ENCODE results near the gene ZNF17.
A peak's percentile ranks its signal among the peaks of the same experiment; 100 is the strongest.

The ZNF17 gene

DNA sequence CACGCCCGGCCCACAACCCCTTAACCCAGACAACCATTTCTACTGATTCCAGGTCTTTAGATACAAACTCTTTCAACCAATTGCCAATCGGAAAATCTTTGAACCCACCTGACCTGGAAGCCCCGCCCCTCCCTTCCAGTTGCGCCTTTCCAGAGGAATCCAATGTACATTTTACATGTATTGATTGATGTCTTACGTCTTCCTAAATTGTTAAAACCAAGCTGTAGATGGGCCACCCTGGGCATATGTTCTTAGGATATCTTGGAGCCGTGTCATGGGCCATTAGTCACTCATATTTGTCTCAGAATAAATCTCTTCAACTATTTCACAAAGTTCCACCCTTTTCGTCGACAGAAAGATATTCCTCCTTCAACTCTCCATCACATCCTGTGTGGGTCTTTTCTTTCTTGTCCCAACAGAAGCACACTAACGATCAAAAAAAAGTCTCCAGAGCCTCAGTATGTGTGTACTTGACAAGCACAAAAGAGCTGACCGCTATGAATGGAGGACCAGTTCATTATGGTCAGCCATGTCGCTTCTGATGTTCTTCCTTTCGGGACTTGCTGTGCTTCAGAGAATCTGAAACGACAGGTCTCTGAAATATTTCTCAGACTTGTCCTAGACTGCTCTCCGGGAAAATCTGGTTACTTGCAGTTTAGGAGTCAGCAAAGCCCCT, 23.6 kb downstream of the ZNF17 start:
- DNase-seq, result no peak

DNA sequence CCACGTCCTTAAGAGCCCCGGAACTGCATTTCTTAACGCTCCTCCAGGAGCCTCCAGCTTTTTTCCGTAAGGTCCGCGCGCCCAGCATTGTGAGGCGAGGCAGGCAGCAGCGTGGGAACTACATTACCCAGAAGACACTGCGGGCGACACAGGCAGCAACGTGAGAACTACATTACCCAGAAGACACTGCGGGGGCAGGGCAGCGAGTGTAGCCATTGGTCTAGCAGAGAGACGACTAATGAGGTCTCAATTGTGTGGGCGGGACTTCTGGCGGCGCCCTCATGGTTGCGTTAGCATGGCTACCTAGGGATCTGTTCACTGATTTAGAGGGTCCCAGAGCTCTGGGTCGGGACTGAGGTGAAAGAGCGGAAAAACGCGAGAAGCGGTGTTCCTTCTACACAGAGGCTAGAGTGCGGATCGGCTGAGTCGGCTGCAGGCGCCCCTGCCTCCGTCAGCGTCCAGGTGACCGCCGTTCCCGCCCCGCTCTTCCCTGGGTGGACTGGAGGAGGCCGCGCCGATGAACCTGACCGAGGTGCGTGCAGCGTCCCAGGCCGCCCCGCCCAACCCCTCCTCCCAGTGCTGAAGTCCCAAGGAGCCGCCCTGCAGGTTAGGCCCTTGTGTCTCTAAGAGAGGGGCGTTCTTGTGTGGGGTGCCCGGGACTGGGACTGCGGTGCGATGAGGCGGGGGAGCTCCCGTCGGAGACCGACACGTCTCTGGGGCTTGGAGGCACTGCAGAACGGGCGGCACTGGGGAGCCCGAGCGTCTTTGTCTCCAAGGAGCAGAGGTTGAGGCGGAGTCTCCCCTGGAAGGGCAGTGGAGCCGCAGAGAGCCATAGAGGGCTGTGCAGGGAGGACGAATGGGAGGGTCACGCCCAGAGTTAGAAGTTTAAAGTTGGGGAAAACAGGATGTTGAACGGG, 24.4 kb downstream of the ZNF17 start, which contains the start of gene ZNF749:
ZNF749 (plus strand) TSS at position 264 of the 917 bp plus-strand sequence; CDS start at position 518, 254 bp downstream.
- peak; percentile 99 for DNase-seq

DNA sequence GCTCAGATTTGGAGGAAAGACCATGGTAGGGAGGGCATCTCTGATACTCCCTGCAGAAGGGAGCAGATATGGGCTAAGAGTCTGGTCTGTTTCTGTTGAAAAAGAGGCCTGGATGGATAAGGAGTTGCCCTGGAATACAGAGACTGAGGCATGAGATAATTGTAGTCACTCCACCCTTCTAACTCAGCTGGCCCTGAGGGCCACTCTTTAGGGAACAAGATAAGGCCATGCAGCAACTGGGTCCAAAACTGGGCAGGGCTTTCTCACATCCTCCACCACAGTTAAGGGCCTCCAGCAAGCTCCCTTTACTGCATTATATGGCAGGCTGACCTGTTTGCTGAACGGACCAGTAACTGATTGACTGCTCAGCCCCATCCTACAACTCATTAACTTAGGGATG, 25.5 kb downstream of the ZNF17 start:
- no peak for DNase-seq

DNA sequence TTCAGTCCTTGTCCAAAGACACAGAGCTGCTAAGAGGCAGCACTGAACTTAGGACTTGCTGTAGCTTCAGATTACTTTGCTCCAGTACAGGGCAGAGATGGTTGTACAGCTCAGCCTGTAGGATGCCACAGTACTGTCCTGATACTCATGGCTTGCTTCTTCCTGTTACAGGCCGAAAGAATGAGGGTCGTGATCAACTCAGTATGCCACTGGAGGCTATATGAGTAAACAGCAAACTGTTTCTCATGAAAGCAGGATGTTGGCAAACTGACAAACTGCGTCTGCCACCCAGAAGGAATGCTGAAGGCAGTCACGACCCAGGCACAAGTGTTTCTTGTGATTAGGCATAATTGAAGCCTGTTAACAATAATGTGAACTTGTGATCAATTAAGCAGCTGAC, 27.0 kb downstream of the ZNF17 start:
- no peak for DNase-seq

DNA sequence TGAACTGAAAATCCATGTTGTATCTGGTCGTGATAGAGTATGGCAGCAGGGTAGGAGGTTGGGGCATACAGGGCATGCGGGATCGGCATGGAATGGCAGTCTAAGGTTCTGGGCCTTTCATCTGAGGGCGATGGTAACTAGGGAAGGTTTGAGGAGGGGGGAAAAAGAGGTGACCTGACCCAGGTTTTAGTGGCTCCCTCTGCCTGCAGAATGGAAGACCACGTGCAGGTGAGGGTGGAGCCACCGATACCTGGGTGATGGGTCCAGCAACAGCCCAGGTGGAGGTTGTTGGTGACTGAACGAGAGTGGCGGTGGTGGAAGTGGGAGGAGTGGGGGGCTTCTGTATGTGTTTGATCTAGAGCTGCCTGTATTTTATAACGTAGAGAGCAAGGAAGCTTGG, 28.0 kb downstream of the ZNF17 start:
- DNase-seq, result no peak

DNA sequence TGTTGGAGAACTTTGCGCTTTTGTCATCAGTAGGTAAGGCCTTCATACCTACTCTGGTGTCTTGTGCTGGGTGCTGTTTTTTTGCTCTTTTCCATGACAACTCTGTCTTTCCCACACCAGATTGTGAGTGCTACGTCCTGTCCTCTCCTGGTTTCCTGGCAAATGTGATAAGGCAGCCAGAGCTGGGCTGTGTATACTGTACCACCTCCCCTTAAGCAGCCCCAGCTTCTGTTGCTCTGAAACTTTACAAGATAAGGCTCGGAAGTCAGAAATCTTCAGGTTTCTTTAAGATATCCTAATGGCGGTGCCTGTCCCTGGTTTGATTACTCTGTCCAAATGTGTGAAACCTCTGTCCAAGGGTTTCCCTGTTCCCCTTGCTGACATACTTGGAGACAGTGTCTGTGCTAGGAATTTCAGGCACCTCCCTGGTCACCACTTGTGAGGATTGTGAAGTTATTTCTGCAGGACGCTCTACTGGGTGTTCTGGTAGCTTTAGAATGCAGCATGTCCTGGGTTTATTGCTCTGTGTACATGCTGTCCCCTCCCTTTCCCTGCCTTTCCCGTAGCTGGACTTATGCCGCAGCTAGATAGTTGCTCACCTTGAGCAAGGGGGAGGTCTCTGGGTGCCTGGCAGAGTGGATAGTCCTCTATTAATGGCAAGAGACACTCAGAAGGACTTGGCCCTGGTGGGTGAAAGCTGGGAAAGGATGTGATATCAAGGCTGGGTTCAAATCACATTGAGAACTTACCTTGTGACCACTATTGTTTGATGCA, 31.2 kb downstream of the ZNF17 start:
- DNase-seq, result no peak

DNA sequence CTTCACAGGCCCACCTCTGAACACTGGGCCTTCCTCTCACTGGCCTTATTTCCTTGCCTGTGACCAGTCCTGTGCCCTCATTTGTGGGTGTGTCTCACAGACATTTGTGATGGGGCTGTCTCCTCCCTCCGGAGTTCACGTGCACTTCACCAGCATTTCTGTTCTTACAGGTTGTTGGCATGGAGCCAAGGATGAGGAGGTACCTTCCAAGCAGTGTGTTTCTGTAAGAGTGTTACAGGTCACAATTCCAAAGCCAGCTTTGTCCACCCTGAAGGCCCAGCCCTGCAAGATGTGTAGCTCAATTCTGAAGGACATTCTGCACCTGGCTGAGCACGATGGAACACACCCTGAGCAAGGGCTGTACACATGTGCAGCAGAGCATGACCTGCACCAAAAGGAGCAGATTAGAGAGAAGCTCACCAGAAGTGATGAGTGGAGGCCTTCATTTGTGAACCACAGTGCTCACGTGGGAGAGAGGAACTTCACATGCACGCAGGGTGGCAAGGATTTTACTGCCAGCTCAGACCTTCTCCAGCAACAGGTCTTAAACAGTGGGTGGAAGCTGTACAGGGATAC, 32.2 kb downstream of the ZNF17 start:
- DNase-seq, result no peak

DNA sequence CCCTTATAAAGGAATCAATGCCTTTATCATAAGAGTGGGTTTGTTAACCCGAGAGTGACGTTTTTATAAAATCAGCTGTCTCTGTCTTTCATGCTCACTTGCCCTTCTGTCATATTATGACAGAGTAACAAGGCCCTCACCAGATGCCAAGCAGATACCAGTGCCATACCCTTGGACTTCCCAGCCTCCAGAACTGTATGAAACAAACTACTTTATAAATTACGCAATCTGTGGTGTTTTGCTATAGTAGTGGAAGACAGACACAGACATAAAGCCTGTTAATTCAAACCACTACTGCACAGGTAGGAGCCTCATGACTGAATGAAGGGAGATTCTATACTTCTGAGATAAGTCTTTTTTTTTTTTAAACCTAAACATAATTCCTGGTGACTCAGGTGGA, 41.3 kb downstream of the ZNF17 start:
- no peak for DNase-seq

DNA sequence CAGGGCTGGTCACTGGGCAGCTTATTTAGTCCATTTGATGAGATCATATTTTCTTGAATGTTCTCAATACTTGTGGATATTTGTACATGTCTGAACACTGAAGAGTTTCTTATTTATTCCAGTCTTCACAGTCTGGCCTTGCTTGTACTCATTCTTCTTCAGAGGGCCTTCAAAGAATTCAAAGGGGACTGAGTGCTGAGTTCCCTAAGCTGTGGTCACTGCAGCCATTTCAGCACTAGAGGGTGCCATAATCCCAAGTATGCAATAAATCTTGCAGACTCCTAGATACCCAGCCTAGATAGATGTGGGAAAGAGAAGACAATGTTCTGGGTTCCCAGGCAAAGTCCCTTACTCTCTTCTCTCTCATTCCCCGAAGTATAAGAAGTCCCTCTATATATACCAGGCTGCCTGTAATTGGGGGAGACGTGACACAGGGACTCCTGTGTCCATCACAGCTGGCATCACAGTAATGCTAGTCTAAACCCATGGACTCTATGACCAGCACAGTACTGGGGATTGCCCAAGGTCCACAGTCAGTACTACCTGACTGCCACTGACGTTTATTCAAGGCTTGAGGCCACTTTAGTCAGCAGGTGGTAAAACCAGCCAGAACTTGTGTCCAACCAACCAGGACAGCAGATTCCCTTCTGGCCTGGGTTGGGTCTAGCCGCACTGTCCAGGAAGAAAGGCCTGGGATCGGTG, 54.9 kb downstream of the ZNF17 start:
- peak in 1 of 2 experiments; percentile 54 for DNase-seq

DNA sequence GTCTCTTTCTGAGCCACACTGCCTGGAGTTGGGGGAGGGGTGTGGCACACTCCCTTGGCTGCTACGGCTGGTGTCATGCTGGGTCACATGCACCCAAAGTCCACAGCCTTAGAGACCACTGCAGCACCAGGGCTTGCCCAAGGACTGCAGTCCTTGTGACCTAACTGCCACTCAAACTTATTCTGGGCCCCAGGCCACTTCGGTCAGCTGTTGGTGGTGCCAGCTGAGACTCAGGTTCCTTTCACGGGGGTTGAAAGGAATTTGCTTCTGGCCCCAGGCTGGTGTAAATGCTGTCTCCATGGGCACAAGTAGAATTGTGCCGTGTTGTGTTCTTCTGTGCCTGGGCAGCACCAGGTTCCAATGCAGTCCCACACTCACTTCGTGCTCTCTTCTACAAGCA, 55.5 kb downstream of the ZNF17 start:
- DNase-seq, result no peak

All from NCI-H524 (cell line).